IMR-90 (cell line): ENCODE results near the gene SUN1. TPM values are rescaled to one million over a fixed set of nuclear protein-coding genes. Genes with fewer than 3 reads are reported as not detected.

Source experiments
- ATAC-seq: fragments of 200-7000 bp; cut with Tn5 transposase; 2 replicates; pipeline ENCODE4 v1.9.1; 2020; ENCODE audit warnings: low read depth, mild to moderate bottlenecking, moderate library complexity
- BruUV-seq: library from RNA; stranded (reverse); fragments of 400-500 nt; replicated peaks from 2 replicates; lab custom pipeline; 2021; lab: Mats Ljungman, UMichigan
- CTCF ChIA-PET: fragments of 300-600 bp; formaldehyde crosslinking; extraction: SDS; loops from one replicate; lab custom pipeline; 2021; ENCODE audit warnings: antibody characterized with exemption; lab: Yijun Ruan, JAX
- POLR2A ChIA-PET: fragments of 300-600 bp; sonication (Branson Sonifier 250); formaldehyde crosslinking; loops from one replicate; lab custom pipeline; 2022; ENCODE audit warnings: antibody characterized with exemption; ENCODE audit not compliant: unreplicated experiment; lab: Charles Lee
- DNase-seq: peaks from one replicate; pipeline ENCODE4 v3.0.0; 2013
- H2AFZ ChIP-seq: replicated peaks from 2 replicates; pipeline ENCODE3; 2013; ENCODE audit warnings: low read length, mild to moderate bottlenecking; ENCODE audit not compliant: poor library complexity
- H2AK5ac ChIP-seq: 2 replicates; pipeline ENCODE4 v1.6.1; 2013; ENCODE audit warnings: low read depth, low read length, inconsistent platforms
- H2AK9ac ChIP-seq: replicated peaks from 2 replicates; pipeline ENCODE3; 2013; ENCODE audit warnings: mild to moderate bottlenecking, low read depth, low read length, moderate library complexity; ENCODE audit not compliant: poor library complexity
- H2BK120ac ChIP-seq: 2 replicates; pipeline ENCODE4 v1.6.1; 2013; ENCODE audit warnings: low read depth, low read length, inconsistent platforms
- H2BK15ac ChIP-seq: 3 replicates; pipeline ENCODE4 v1.6.1; 2013; ENCODE audit warnings: low read depth, low read length, inconsistent platforms
- H2BK20ac ChIP-seq: 2 replicates; pipeline ENCODE4 v1.6.1; 2013; ENCODE audit warnings: low read depth, mild to moderate bottlenecking, inconsistent platforms, low read length, moderate library complexity
- H2BK5ac ChIP-seq: 2 replicates; pipeline ENCODE4 v1.6.1; 2013; ENCODE audit warnings: mild to moderate bottlenecking, low read depth, low read length, inconsistent platforms; ENCODE audit not compliant: poor library complexity, severe bottlenecking
- H3K14ac ChIP-seq: replicated peaks from 2 replicates; pipeline ENCODE4 v1.6.1; 2013; ENCODE audit warnings: low read depth, low read length, inconsistent platforms
- H3K18ac ChIP-seq: 2 replicates; pipeline ENCODE4 v1.6.1; 2013; ENCODE audit warnings: low read depth, low read length, control low read depth
- H3K23ac ChIP-seq: 2 replicates; pipeline ENCODE4 v1.6.1; 2013; ENCODE audit warnings: low read depth, low read length, inconsistent platforms
- H3K27ac ChIP-seq: 2 replicates; pipeline ENCODE4 v1.5.1; 2013; ENCODE audit warnings: mild to moderate bottlenecking, control low read depth, low read length; ENCODE audit not compliant: insufficient read depth
- H3K27me3 ChIP-seq: 2 replicates; pipeline ENCODE4 v1.6.1; 2013; ENCODE audit warnings: low read length; ENCODE audit not compliant: control insufficient read depth, insufficient read depth
- H3K36me3 ChIP-seq: 2 replicates; pipeline ENCODE4 v1.6.1; 2013; ENCODE audit warnings: low read length, mixed read lengths; ENCODE audit not compliant: control insufficient read depth, insufficient read depth
- H3K4ac ChIP-seq: 2 replicates; pipeline ENCODE4 v1.6.1; 2013; ENCODE audit warnings: low read depth, low read length, inconsistent platforms
- H3K4me1 ChIP-seq: 2 replicates; pipeline ENCODE4 v1.6.1; 2013; ENCODE audit warnings: low read length, mixed read lengths; ENCODE audit not compliant: control insufficient read depth, insufficient read depth
- H3K4me2 ChIP-seq: 2 replicates; pipeline ENCODE4 v1.6.1; 2013; ENCODE audit warnings: low read depth, mild to moderate bottlenecking, control low read depth, low read length, moderate library complexity
- H3K4me3 ChIP-seq: 2 replicates; pipeline ENCODE4 v1.5.1; 2013; ENCODE audit warnings: low read depth, mild to moderate bottlenecking, control low read depth, low read length, moderate library complexity; ENCODE audit not compliant: insufficient read depth
- H3K56ac ChIP-seq: 2 replicates; pipeline ENCODE4 v1.6.1; 2013; ENCODE audit warnings: low read length, inconsistent platforms; ENCODE audit not compliant: insufficient read depth; ENCODE audit errors: extremely low read depth
- H3K79me1 ChIP-seq, 2 experiments: 2 replicates each; pipeline ENCODE4 v1.6.1; 2013; ENCODE audit warnings: low read length in 2 of 2, inconsistent platforms in 1 of 2, low read depth in 1 of 2
- H3K9ac ChIP-seq: 2 replicates; pipeline ENCODE4 v1.6.1; 2013; ENCODE audit warnings: low read depth, low read length, control low read depth
- H3K9me1 ChIP-seq: 2 replicates; pipeline ENCODE4 v1.6.1; 2013; ENCODE audit warnings: low read length, inconsistent platforms; ENCODE audit not compliant: insufficient read depth
- H3K9me3 ChIP-seq: 2 replicates; pipeline ENCODE4 v1.6.1; 2013; ENCODE audit warnings: low read length; ENCODE audit not compliant: control insufficient read depth, insufficient read depth
- H4K20me1 ChIP-seq: 2 replicates; pipeline ENCODE4 v1.6.1; 2013; ENCODE audit warnings: low read length, inconsistent platforms; ENCODE audit not compliant: insufficient read depth
- H4K5ac ChIP-seq: 2 replicates; pipeline ENCODE4 v1.6.1; 2013; ENCODE audit warnings: mild to moderate bottlenecking, low read depth, low read length, control low read depth
- H4K8ac ChIP-seq, 2 experiments: 2 replicates each; pipeline ENCODE4 v1.6.1; 2013; ENCODE audit warnings: low read depth in 2 of 2, low read length in 2 of 2, control low read depth in 1 of 2, inconsistent platforms in 1 of 2
- H4K91ac ChIP-seq: 2 replicates; pipeline ENCODE4 v1.6.1; 2013; ENCODE audit warnings: low read depth, low read length, inconsistent platforms; ENCODE audit not compliant: insufficient read depth
- CHD1 ChIP-seq: IDR thresholded peaks from 2 replicates; pipeline ENCODE4 v1.6.1; 2012; ENCODE audit warnings: low read depth, low read length, improper control_type of control experiment
- CTCF ChIP-seq: conservative IDR thresholded peaks from 2 replicates; pipeline ENCODE4 v1.5.1; 2012; ENCODE audit warnings: mild to moderate bottlenecking, low read depth, low read length, improper control_type of control experiment
- FOS ChIP-seq: fragments of 150-350 bp; IDR thresholded peaks from 2 replicates; pipeline ENCODE4 v1.6.1; 2016; ENCODE audit warnings: low read depth, low read length
- MXI1 ChIP-seq: IDR thresholded peaks from 2 replicates; pipeline ENCODE4 v1.6.1; 2012; ENCODE audit warnings: low read depth, mild to moderate bottlenecking, low read length, moderate library complexity, borderline replicate concordance
- RAD21 ChIP-seq: IDR thresholded peaks from 2 replicates; pipeline ENCODE4 v1.6.1; 2012; ENCODE audit warnings: low read length, improper control_type of control experiment
- SMC3 ChIP-seq: fragments of 150-350 bp; IDR thresholded peaks from 2 replicates; pipeline ENCODE4 v1.6.1; 2016; ENCODE audit warnings: low read depth, mild to moderate bottlenecking, antibody characterized with exemption, low read length, moderate library complexity
- WGBS, 2 experiments: methylation state at CpG; one replicate each; pipeline versions ENCODE4 v1.1.5 to v1.1.7; 2013; ENCODE audit warnings: missing lambda C conversion rate in 2 of 2; ENCODE audit not compliant: insufficient read length in 1 of 2; ENCODE audit errors: extremely low coverage in 2 of 2; 5-methylcytosine and 5-hydroxymethylcytosine counted together
- dilution Hi-C: fragments of 300-500 bp; cut with HindIII; formaldehyde crosslinking; loops from one replicate; pipeline ENCODE4 v1.14.3; 2018; ENCODE audit warnings: low sequenced_read_pairs; ENCODE audit not compliant: unreplicated experiment
- in situ Hi-C: fragments of 300-500 bp; cut with MboI; formaldehyde crosslinking; loops from 3 replicates; pipeline ENCODE4 v1.14.3; 2019; ENCODE audit warnings: low sequenced_read_pairs, inconsistent platforms, mixed read lengths
- intact Hi-C: fragments of 100-400 bp; cut with micrococcal nuclease; formaldehyde crosslinking; loops from 2 replicates; pipeline ENCODE4 v1.10.0; 2022
- polyA plus RNA-seq, 3 experiments: library from polyadenylated mRNA; depleted of rRNA; stranded (reverse); fragments of >200 nt; gene quantifications; 2 replicates each; pipeline ENCODE4 v1.2.3, GENCODE V29; 2012; ENCODE audit warnings: low replicate concordance in 1 of 3
- total RNA-seq: library from RNA; depleted of rRNA; stranded (reverse); fragments of >200 nt; gene quantifications from 2 replicates; pipeline ENCODE4 v1.2.3, GENCODE V29; 2012
- TF ChIP-seq, protein P1 (sequence below): fragments of 150-350 bp; IDR thresholded peaks from 2 replicates; pipeline ENCODE4 v1.6.1; 2016; ENCODE audit warnings: low read depth, mild to moderate bottlenecking, low read length, moderate library complexity, borderline replicate concordance

Gene SUN1
- total and polyA plus RNA-seq, 2 of the 4 experiments (the other 2 are of a cell fraction), result 113 to 239 TPM

DNA sequence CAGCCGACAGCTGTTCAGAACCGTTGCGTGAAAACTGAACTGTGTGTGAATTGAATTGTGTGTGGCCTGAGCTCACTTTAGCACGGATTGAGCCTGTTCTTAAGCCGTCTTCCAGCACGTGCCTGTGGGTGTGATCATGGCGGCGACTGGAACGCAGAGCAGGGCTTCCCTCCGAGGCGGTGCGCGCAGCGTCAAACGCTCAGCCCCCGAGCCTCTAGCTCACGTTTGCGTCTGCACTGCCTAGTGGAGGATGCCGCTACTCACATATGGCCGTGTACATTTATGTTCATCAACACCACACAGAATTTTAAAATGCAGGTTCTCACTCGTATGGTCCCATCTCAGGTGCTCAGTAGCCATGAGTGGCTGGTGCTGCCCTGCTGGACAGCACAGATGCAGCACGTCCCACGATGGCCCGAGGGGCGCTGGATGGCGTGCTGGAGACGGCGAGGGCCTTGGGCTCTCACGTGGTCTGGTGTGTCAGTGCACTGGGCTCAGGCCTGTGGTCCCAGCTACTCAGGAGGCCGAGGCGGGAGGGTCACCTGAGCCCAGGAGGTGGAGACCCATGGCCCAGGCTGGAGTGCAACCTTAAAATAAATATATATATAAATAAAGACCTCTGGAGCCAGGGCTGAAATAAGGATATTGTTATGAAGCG, 22.0 kb downstream of the SUN1 start:
- Histone ChIP-seq H2BK120ac (no peak overlapping the region), H3K14ac (no peak overlapping the region), H2BK20ac (no peak overlapping the region), H4K8ac (no peak overlapping the region), H3K56ac (no peak overlapping the region), H3K4me2 (no peak overlapping the region), H4K5ac (no peak overlapping the region), H3K36me3 (peaks cover 67% of the 10 kb centered on the region), H3K27ac (no peak overlapping the region), H3K4ac (no peak overlapping the region), H2AFZ (no peak overlapping the region), H3K79me1 (peaks cover 11 to 30% of the 10 kb centered on the region in 2 experiments), H4K91ac (no peak overlapping the region), H3K9me3 (no peaks in the 10 kb centered on the region), H3K27me3 (no peaks in the 10 kb centered on the region), H3K4me3 (no peak overlapping the region), H4K20me1 (peaks cover 11% of the 10 kb centered on the region; the same call in 1 of the 2 replicates), H3K18ac (no peak overlapping the region), H2BK15ac (no peak overlapping the region), H3K9me1 (peaks cover 5% of the 10 kb centered on the region; the same call in 1 of the 2 replicates), H3K4me1 (no peaks in the 10 kb centered on the region), H2BK5ac (no peak overlapping the region), H3K23ac (no peak overlapping the region), H3K9ac (no peak overlapping the region), H2AK9ac (no peak overlapping the region), H2AK5ac (no peak overlapping the region)
- no peak for TF ChIP-seq MXI1
- no peak for TF ChIP-seq SMC3
- TF ChIP-seq RAD21, result no peak
- TF ChIP-seq FOS, result no peak
- TF ChIP-seq CHD1, result no peak
- TF ChIP-seq, protein P1, sequence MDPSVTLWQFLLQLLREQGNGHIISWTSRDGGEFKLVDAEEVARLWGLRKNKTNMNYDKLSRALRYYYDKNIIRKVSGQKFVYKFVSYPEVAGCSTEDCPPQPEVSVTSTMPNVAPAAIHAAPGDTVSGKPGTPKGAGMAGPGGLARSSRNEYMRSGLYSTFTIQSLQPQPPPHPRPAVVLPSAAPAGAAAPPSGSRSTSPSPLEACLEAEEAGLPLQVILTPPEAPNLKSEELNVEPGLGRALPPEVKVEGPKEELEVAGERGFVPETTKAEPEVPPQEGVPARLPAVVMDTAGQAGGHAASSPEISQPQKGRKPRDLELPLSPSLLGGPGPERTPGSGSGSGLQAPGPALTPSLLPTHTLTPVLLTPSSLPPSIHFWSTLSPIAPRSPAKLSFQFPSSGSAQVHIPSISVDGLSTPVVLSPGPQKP, result no peak
- TF ChIP-seq CTCF, result no peak
- DNase-seq (no peak), ATAC-seq (no peak)
- ChIA-PET CTCF (no interaction called here), POLR2A (no interaction called here)
- intact Hi-C loops, result no loop called here
- dilution Hi-C loops, result no loop called here
- no TSS peak for BruUV-seq
- 96% methylated on average over 19 of the region's 32 CpGs; no CpG with 5 or more reads in 1 of the 2 experiments for WGBS, 2 experiments
- in situ Hi-C loops, result no loop called here
